Activated CD8-positive, alpha-beta T cell treated with anti-CD3 and anti-CD28 coated beads for 36 hours (primary cell): ENCODE results near the gene CACNG4. TPM values are rescaled to one million over a fixed set of nuclear protein-coding genes. Genes with fewer than 3 reads are reported as not detected.

Experiments
- ATAC-seq: fragments of 200-7000 bp; cut with Tn5 transposase; one replicate; pipeline ENCODE4 v1.10.0; 2021; ENCODE audit warnings: mild to moderate bottlenecking, moderate library complexity
- CTCF ChIA-PET: fragments of 350-600 bp; sonication (Branson Sonifier 250); formaldehyde crosslinking; loops from one replicate; lab custom pipeline; 2021; ENCODE audit warnings: antibody characterized with exemption; lab: Charles Lee
- POLR2A ChIA-PET: fragments of 350-600 bp; sonication (Branson Sonifier 250); formaldehyde crosslinking; loops from one replicate; lab custom pipeline; 2021; ENCODE audit warnings: antibody characterized with exemption; lab: Charles Lee
- DNase-seq: peaks from one replicate; pipeline ENCODE4 v3.0.0-alpha.2; 2020
- H3K27ac Mint-ChIP-seq: one replicate; pipeline ENCODE4 v1.8.0; 2021; ENCODE audit warnings: mild to moderate bottlenecking, mixed read lengths
- H3K27me3 Mint-ChIP-seq: one replicate; pipeline ENCODE4 v1.8.0; 2021; ENCODE audit warnings: mixed read lengths
- H3K36me3 Mint-ChIP-seq: one replicate; pipeline ENCODE4 v1.8.0; 2021; ENCODE audit warnings: low read depth, mixed read lengths
- H3K4me1 Mint-ChIP-seq: one replicate; pipeline ENCODE4 v1.8.0; 2021; ENCODE audit warnings: low read depth, mixed read lengths
- H3K4me3 Mint-ChIP-seq: one replicate; pipeline ENCODE4 v1.8.0; 2021; ENCODE audit warnings: mild to moderate bottlenecking, moderate library complexity, mixed read lengths
- H3K9me3 Mint-ChIP-seq: one replicate; pipeline ENCODE4 v1.8.0; 2021; ENCODE audit warnings: mixed read lengths
- CTCF ChIP-seq: fragments of 200-600 bp; IDR thresholded peaks from one replicate; pipeline ENCODE4 v1.8.0; 2022; ENCODE audit warnings: antibody characterized with exemption, mild to moderate bottlenecking
- intact Hi-C: fragments of 100-400 bp; cut with micrococcal nuclease; formaldehyde crosslinking; loops from one replicate; pipeline ENCODE4 v1.10.0; 2022
- total RNA-seq, 2 experiments: library from RNA; stranded (reverse); gene quantifications; one replicate each; pipeline ENCODE4 v1.2.3, GENCODE V29; 2021

Gene CACNG4
- total RNA-seq, 2 experiments from 2014 or later = not detected

GRCh38 chr17:67015001-67015400 is 50.5 kb downstream of the CACNG4 start:
- ChIA-PET POLR2A (interaction anchor here (0.6 kb wide), 1 partner anchor 175 kb away, joined by 3 read pairs; no protein-coding TSS in a partner anchor), CTCF (no interaction called here)
- Mint-ChIP-seq H3K4me1 (no peaks in the 10 kb centered on the region), H3K9me3 (no peaks in the 10 kb centered on the region), H3K27ac (no peak overlapping the region), H3K36me3 (no peaks in the 10 kb centered on the region), H3K4me3 (no peak overlapping the region), H3K27me3 (peaks cover 5% of the 10 kb centered on the region)
- DNase-seq (no peak), ATAC-seq (no peak)
- TF ChIP-seq CTCF = no peak
- intact Hi-C loops = no loop called here

- ChIA-PET CTCF (no interaction called here), POLR2A (no interaction called here)
- no peaks in the 10 kb centered on the region for H3K4me1 Mint-ChIP-seq
- intact Hi-C loops = no loop called here
- H3K9me3 Mint-ChIP-seq = no peaks in the 10 kb centered on the region
- no peak for DNase-seq
- ATAC-seq = no peak
- no peak overlapping the region for H3K4me3 Mint-ChIP-seq
- H3K27me3 Mint-ChIP-seq = peaks cover 5% of the 10 kb centered on the region
- no peak overlapping the region for H3K27ac Mint-ChIP-seq
- no peak for TF ChIP-seq CTCF
- H3K36me3 Mint-ChIP-seq = no peaks in the 10 kb centered on the region
These were observed 51.7 kb downstream of the CACNG4 start for GRCh38 chr17:67016039-67016762.

- Mint-ChIP-seq H3K36me3 (no peaks in the 10 kb centered on the region), H3K4me3 (no peak overlapping the region), H3K9me3 (no peaks in the 10 kb centered on the region), H3K4me1 (no peaks in the 10 kb centered on the region), H3K27me3 (peaks cover 4% of the 10 kb centered on the region), H3K27ac (no peak overlapping the region)
- POLR2A ChIA-PET = no interaction called here
- no peak for TF ChIP-seq CTCF
- no peak for DNase-seq
- CTCF ChIA-PET = no interaction called here
- ATAC-seq = no peak
- intact Hi-C loops = no loop called here
These were observed 53.4 kb downstream of the CACNG4 start for GRCh38 chr17:67017910-67018309.

GRCh38 chr17:67018471-67019434 is 54.2 kb downstream of the CACNG4 start:
- peaks cover 2% of the 10 kb centered on the region for H3K27me3 Mint-ChIP-seq
- no peaks in the 10 kb centered on the region for H3K4me1 Mint-ChIP-seq
- no peak overlapping the region for H3K4me3 Mint-ChIP-seq
- ATAC-seq (no peak), DNase-seq (no peak)
- intact Hi-C loops = no loop called here
- ChIA-PET CTCF (no interaction called here), POLR2A (no interaction called here)
- TF ChIP-seq CTCF = no peak
- no peaks in the 10 kb centered on the region for H3K9me3 Mint-ChIP-seq
- H3K27ac Mint-ChIP-seq = no peak overlapping the region
- H3K36me3 Mint-ChIP-seq = no peaks in the 10 kb centered on the region

GRCh38 chr17:67019809-67020208 is 55.3 kb downstream of the CACNG4 start:
- ATAC-seq (no peak), DNase-seq (no peak)
- H3K4me1 Mint-ChIP-seq = no peaks in the 10 kb centered on the region
- H3K27ac Mint-ChIP-seq = no peak overlapping the region
- H3K9me3 Mint-ChIP-seq = no peaks in the 10 kb centered on the region
- ChIA-PET POLR2A (interaction anchor here (1.4 kb wide), 1 partner anchor 11 kb away, joined by 3 read pairs; no protein-coding TSS in a partner anchor), CTCF (no interaction called here)
- no peak for TF ChIP-seq CTCF
- intact Hi-C loops = no loop called here
- no peak overlapping the region for H3K4me3 Mint-ChIP-seq
- peaks cover 2% of the 10 kb centered on the region for H3K27me3 Mint-ChIP-seq
- H3K36me3 Mint-ChIP-seq = no peaks in the 10 kb centered on the region
